HG02678 (cell line): Measurements from ENCODE around the gene PDILT.

ENCODE experiments used
- ATAC-seq: cut with Tn5 transposase; IDR thresholded peaks from one replicate; pipeline ENCODE4 v1.9.1; 2021; ENCODE audit warnings: mild to moderate bottlenecking, moderate library complexity; ENCODE audit not compliant: unreplicated experiment

The PDILT gene

DNA sequence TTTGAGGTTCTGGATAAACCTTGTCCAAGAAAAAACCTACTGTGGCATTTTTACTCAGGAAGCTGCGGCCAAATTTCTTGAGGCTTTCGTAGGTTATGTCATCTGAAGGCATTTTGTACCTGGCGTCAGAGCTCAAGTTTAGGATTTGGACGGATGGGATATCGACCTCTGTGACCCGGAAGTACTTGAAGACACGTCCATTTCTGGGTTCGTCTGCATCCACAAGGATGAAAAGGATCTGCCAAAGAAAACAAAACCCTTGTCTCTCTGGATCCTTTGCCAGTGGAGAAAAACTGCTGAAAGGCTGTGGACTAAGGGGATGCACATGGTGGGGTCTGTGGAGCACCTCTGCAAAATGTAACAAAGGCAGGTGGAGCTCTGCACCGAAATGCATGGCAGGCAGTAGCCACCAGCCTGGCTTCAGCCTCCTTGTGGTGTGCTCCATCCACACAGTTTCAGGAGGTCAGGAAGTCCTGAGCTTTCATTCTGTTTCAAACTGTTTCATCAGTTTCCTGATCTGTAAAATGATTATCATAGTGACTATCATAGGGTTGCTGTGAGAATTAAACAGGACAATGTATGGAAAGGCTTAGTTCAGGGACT lies 35.0 kb downstream of the PDILT start:
- no peak for ATAC-seq

DNA sequence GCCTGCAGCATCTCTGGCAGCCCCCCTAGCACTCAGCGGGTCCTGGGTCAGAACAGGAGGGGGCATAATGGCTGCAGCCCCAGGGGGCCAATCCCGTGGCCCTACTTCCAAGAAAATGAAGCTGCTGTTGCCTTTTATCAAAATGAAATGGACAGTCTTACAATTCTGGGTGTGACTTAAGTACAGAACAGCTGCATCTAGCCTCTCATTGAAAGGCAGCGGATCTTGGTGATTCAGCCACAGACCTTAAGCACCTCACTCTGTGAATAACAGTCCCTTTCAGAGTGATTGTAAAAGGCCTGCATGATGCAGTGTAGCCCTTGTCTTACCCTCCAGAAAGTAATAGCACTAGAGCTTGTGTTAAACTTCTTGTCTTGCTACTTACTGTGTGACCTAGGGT lies 40.5 kb downstream of the PDILT start:
- no peak for ATAC-seq

- ATAC-seq, result no peak
These were observed 41.3 kb downstream of the PDILT start for GRCh38 chr16:20363191-20363590.

DNA sequence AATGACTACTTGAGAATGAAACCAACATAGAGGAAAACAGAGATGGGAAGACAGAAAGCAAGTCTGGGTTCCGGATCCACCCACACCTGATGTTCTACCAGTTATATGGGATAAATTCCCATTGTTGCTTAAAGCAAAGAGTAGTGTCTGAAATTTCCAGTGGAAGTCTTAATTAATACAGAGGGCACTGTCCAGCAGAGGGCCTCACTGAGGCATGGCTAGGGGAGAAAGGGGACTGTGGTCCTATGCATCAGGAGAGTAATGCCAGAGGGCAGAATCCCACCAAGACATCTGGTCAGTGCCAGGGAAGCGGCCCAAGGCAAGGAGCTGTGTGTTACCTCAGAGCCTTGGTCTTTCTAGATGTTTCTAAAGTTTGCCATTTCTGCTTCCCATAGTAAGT lies 44.5 kb downstream of the PDILT start:
- ATAC-seq, result no peak

DNA sequence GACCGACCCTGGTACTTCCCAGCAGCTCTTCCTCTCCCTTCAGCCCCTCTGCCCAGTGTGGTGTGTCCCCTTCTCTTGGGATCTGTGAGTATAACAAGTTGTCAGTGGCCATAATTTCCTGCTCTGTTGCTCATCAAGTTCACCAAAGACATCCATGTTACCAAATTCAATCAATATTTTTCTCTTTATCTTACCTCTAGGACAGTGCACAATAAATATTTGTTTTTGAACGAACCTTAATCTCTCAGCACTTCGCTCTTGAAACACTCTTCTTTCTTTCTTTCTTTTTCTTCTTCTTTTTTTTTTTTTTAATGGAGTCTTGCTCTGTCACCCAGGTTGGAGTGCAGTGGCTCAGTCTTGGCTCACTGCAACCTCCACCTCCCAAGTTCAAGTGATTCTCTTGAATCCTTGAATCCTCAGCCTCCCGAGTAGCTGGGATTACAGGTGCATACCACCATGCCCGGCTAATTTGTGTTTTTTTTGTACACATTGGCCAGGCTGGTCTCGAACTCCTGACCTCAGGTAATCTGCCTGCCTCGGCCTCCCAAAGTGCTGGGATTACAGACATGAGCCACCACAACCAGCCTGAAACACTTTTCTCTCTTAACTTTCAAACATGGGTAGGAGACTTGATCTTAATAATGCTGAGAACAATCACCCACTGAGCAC lies 49.3 kb downstream of the PDILT start:
- ATAC-seq, result no peak

DNA sequence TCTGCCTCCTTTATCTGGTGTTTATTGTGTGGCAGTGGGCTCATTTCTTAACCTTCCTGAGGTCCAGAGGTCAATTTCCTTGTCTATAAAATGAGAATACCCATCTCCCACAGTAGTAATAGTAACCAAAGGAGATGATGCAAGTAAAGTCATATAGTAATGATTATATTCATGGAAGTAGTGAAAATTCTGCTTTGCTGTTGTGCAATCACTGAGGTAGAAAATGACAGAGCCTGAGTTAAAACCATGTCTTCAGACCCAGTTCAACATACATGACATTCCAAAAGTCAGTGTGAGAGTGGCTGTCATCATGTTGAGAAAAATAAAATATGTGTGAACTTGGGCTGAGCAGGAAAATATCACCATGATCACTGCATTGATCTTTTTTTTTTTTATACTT lies 51.2 kb downstream of the PDILT start:
- no peak for ATAC-seq

GRCh38 chr16:20352615-20353014 lies 51.9 kb downstream of the PDILT start, which contains the start of gene UMOD:
TSS of gene UMOD (minus strand) at chr16:20352715. CDS start at chr16:20350737, 1,978 bp downstream.
- ATAC-seq, result no peak

DNA sequence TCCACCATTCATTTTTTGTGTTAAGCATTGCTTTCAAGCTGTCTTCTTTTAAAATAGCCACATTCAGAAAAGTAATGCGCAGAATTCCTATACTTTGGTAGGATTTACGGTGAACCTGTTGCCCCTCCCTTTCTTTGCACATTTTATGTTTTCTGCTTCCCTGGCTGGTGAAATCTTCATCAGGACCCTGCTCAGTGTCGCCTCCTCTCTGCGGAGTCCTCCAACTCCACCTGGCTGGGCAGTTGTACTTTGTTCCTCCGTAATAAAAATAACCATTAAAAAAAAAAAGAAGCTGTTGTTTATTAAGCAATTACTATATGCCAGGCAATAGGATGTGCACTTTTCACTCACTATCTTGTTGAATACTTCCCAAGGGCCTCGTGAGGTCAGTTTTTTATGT lies 54.9 kb downstream of the PDILT start:
- no peak for ATAC-seq

DNA sequence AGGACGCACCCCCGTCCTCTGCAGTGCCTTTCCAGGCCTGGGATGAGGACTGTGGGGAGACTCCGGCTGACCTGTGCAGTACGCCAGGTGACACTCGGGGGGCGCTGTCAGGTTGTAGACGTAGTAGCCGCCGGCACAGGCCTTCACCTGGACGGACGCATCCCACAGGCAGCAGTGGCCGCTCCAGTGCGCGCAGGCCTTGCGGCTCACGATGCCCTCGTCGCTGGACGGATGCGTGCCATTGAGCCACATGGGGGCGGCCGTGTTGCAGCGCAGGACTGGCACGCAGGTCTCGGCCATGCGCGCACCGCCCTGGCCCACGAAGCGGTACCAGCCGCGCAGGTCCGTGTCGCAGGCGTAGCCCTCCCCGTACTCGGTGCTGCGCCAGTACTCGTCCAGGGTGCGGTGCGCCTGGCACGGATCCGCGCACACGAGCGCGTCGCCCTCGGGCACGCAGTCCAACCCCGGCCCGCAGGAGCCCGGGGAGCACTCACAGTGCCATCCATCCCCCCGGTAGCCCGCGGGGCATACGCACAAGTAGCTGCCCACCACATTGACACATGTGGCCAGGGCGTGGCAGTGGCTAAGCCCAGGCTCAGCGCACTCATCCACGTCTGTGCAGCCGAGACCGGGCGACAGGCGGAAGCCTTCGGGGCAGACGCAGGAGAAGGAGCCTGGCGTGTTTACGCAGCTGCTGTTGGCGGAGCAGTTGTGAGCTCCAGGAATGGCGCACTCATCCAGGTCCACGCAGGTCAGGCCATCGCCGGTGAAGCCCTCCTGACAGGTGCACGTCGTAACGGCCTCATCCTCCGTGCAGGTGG lies 56.0 kb downstream of the PDILT start:
- no peak for ATAC-seq

- no peak for ATAC-seq
These were observed 56.7 kb downstream of the PDILT start for GRCh38 chr16:20347666-20348364.

DNA sequence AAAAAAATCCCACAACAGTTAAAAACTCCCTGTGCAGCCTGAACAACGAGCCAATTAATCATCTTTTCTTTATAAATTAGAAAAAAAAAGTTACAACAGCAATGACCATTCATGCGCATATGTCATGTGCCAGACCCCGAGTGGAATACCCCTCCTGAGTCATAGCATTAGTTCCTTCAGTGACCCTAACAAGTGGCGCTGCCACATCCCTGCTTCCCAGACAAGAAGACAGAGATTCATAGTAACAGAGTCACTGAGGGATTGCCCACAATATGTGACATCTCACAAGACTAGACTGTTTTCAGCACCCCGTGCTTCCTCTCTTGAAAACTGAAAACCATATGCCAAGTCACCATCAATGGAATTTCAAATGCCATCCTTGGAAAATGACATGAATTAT lies 59.9 kb downstream of the PDILT start:
- no peak for ATAC-seq

DNA sequence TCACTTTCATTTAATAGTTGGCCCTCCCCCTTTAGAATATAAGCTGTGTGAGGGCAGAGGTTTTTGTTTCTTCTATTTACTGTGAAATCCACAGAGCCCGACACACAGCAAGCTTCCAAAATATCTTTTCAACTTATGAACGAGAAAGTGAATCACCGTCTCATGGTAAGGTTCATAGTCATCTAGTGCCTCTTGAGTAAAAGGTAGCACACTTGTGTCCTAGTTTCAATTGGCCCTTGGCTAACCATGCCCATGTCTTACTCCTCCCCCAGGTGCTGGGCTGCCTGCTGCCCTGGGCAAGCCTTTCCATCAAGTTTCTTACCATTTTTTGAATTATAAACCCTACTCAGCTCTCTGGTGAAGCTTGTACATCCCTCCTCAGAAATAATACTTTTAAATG lies 64.8 kb downstream of the PDILT start:
- ATAC-seq, result no peak

DNA sequence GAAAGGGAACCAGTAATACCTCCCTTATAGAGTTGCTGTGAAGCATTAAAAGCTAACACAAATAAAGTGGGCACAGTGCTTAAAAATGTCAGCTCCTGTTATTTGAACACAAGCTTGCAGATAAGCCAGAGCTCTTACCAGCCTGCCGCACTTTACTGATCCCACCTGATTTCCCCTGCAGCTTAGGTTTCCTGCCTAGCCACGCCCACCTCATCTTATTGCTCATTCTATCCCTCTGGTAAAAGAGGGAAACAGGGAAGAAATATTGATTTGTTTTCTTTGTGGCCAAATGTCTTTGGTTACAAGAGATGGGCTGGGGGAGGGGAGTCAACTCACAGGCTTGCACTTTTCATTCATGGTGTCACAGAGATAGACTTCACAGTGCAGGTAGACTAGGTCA lies 67.6 kb downstream of the PDILT start:
- no peak for ATAC-seq

DNA sequence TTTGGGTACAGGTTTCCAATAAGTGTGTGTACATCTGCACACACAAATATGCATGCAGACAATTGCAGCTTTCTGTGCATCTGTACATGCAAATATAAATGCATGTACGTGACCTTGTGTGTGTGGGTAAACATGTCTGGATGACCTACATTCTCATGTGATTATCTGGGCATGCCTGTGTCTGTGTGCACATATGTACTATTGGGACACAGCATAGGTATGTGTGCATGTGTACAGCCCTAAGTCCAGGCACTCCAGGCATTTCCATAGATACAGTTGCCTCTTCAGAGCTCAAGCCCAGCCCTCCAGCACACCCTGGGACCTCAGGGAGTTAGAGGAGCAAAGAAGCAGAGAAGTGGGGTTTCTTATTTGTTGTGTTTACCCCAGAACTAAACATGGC lies 70.1 kb downstream of the PDILT start:
- ATAC-seq, result no peak

DNA sequence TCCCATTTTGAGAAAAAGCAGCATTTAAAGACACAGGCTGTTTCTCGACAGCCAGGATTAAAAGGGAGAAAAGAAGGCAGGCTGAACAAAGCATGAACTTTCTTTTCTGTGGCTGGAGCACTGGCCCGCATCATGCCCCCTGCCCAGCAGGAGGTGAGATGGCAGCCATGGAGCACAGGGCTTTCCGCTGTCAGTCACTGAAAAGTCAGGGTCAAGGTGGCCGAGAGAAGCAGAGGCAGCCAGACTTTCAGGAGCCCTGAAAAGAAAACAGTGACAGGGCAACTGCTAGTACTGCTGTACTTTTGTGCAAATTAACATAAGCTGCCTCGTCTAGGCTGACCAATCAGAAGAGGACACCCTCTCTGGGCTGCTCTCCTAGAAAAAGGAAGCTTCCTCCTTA lies 71.4 kb downstream of the PDILT start:
- ATAC-seq, result no peak

- no peak for ATAC-seq
These were observed 72.1 kb downstream of the PDILT start for GRCh38 chr16:20332411-20332810.

GRCh38 chr16:20331635-20332034 lies 72.9 kb downstream of the PDILT start:
- no peak for ATAC-seq

- ATAC-seq, result no peak
These were observed 75.0 kb downstream of the PDILT start for GRCh38 chr16:20329392-20330138.

DNA sequence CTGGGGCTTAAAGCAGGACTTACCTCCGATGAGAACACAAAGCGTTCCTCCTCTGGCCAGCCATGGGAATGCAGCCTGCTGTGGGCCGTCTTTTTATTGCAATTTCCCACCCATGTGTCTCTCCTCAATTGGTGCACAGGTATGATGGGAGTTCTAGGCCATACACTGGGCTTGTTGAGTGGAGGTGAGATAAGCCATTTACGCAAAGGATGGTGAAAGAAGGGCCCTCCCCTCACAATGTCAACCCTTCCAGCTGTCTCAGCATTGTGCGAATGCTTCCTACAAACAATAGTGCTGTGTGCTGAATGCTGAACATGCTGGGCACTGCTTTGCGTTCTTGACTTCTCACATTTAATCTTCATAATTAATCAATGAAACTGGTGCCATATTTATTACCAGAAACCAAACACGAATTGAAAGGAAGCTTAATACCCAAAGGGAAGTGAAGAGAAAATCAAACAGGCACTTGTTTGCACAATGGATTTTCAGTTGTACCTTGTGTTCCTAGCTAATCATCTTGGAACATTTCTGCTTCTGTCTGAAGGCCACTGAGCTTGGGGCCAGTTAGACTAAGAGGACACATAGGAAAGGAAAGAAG lies 77.0 kb downstream of the PDILT start, which contains the start of gene GP2:
GP2 (minus strand) TSS at position 70 of the 598 bp plus-strand sequence. CDS start 1,082 bp downstream, outside the sequence.
- no peak for ATAC-seq

DNA sequence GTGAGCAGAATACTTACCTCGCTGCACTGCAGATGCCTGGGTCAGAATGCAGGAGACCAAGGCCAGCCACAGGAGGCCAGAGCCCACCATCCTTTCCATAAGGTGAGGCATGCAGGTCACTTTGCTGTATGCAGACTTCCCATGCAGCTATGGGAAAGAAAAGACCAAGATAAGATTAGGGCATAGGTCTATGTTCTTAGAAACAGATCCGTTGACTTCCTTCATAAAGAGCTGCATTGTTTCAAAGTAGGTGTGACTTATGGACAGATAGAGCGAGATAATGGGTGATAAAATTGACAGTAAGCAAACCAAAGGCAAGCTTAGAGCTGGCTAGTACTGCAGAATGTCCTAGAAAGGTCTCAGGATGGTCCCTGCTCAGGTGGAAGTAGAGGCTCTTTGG lies 78.2 kb downstream of the PDILT start:
- no peak for ATAC-seq
